Liver (tissue), 9 donors: Measurements from ENCODE around the gene TDP2. TPM values are rescaled to one million over a fixed set of nuclear protein-coding genes. Genes with fewer than 3 reads are reported as not detected.

Experiments used
- DNase-seq: peaks from one replicate; pipeline ENCODE4 v3.0.0-alpha.2; 2017; ENCODE audit warnings: low spot score
- H3K27ac ChIP-seq, 2 donors: one replicate each; pipeline ENCODE4 v1.7.0; 2013; ENCODE audit warnings: inconsistent platforms in 2 of 2, low read length in 2 of 2, control low read depth in 1 of 2, low read depth in 1 of 2, mild to moderate bottlenecking in 1 of 2
- H3K27me3 ChIP-seq, 4 donors: one replicate each; pipeline versions ENCODE4 v1.6.1 to v1.7.0; 2013; ENCODE audit warnings: low read length in 3 of 4, inconsistent platforms in 1 of 4, mild to moderate bottlenecking in 1 of 4, moderate library complexity in 1 of 4; ENCODE audit not compliant: control insufficient read depth in 4 of 4, insufficient read depth in 4 of 4
- H3K36me3 ChIP-seq, 4 donors: one replicate each; pipeline versions ENCODE4 v1.6.1 to v1.7.0; 2013; ENCODE audit warnings: low read length in 3 of 4, mild to moderate bottlenecking in 3 of 4, low read depth in 1 of 4, moderate library complexity in 1 of 4; ENCODE audit not compliant: control insufficient read depth in 4 of 4, insufficient read depth in 3 of 4
- H3K4me1 ChIP-seq, 4 donors: one replicate each; pipeline versions ENCODE4 v1.6.1 to v1.7.0; 2013; ENCODE audit warnings: low read length in 3 of 4, mild to moderate bottlenecking in 3 of 4, moderate library complexity in 1 of 4; ENCODE audit not compliant: control insufficient read depth in 4 of 4, insufficient read depth in 4 of 4
- H3K4me3 ChIP-seq, 3 donors: one replicate each; pipeline versions ENCODE4 v1.6.1 to v1.7.0; 2013; ENCODE audit warnings: low read length in 3 of 3, control low read depth in 1 of 3, low read depth in 1 of 3, mild to moderate bottlenecking in 1 of 3
- H3K9ac ChIP-seq, 2 donors: one replicate each; pipeline ENCODE4 v1.7.0; 2013; ENCODE audit warnings: low read length in 2 of 2, mild to moderate bottlenecking in 2 of 2, moderate library complexity in 2 of 2, control low read depth in 1 of 2, low read depth in 1 of 2
- H3K9me3 ChIP-seq, 4 donors: one replicate each; pipeline versions ENCODE4 v1.6.1 to v1.7.0; 2013; ENCODE audit warnings: low read length in 3 of 4; ENCODE audit not compliant: control insufficient read depth in 4 of 4
- EGR1 ChIP-seq, 2 donors: IDR thresholded peaks; 2 replicates each; pipeline ENCODE4 v1.6.1; 2016 to 2018; ENCODE audit warnings: antibody characterized with exemption in 2 of 2, low read depth in 2 of 2
- FOXA1 ChIP-seq: IDR thresholded peaks from 2 replicates; pipeline ENCODE4 v1.6.1; 2016; ENCODE audit warnings: antibody characterized with exemption
- FOXA2 ChIP-seq: IDR thresholded peaks from 2 replicates; pipeline ENCODE4 v1.6.1; 2016; ENCODE audit warnings: antibody characterized with exemption
- GABPA ChIP-seq, 2 donors: IDR thresholded peaks in 1 of 2; conservative IDR thresholded peaks in 1 of 2; 2 replicates each; pipeline ENCODE4 v1.6.1; 2016; ENCODE audit warnings: antibody characterized with exemption in 2 of 2, mild to moderate bottlenecking in 1 of 2, moderate library complexity in 1 of 2
- HNF4A ChIP-seq, 2 donors: conservative IDR thresholded peaks; 2 replicates each; pipeline ENCODE4 v1.6.1; 2016; ENCODE audit warnings: antibody characterized with exemption in 2 of 2, mild to moderate bottlenecking in 2 of 2
- HNF4G ChIP-seq: IDR thresholded peaks from 2 replicates; pipeline ENCODE4 v1.6.1; 2016; ENCODE audit warnings: antibody characterized with exemption
- JUND ChIP-seq, 2 donors: IDR thresholded peaks; 2 replicates each; pipeline ENCODE4 v1.6.1; 2016; ENCODE audit warnings: antibody characterized with exemption in 2 of 2
- NR2F2 ChIP-seq: IDR thresholded peaks from 2 replicates; pipeline ENCODE4 v1.6.1; 2016; ENCODE audit warnings: antibody characterized with exemption
- RAD21 ChIP-seq, 2 donors: IDR thresholded peaks; 2 replicates each; pipeline ENCODE4 v1.6.1; 2016; ENCODE audit warnings: antibody characterized with exemption in 2 of 2, mild to moderate bottlenecking in 2 of 2
- RXRA ChIP-seq, 2 donors: IDR thresholded peaks; 2 replicates each; pipeline ENCODE4 v1.6.1; 2017 to 2018; ENCODE audit warnings: antibody characterized with exemption in 2 of 2, mild to moderate bottlenecking in 1 of 2
- SP1 ChIP-seq: IDR thresholded peaks from 2 replicates; pipeline ENCODE4 v1.6.1; 2018; ENCODE audit warnings: antibody characterized with exemption, mild to moderate bottlenecking
- TAF1 ChIP-seq: conservative IDR thresholded peaks from 2 replicates; pipeline ENCODE4 v1.6.1; 2016; ENCODE audit warnings: antibody characterized with exemption, mild to moderate bottlenecking
- YY1 ChIP-seq: IDR thresholded peaks from 2 replicates; pipeline ENCODE4 v1.6.1; 2016; ENCODE audit warnings: antibody characterized with exemption, mild to moderate bottlenecking
- WGBS: extraction: QIAGEN DNeasy Blood & Tissue Kit; methylation state at CpG from one replicate; pipeline ENCODE4 v1.1.7; 2013; 5-methylcytosine and 5-hydroxymethylcytosine counted together
- polyA plus RNA-seq, 2 donors: library from polyadenylated mRNA; stranded (reverse) in 1 of 2; unstranded in 1 of 2; fragments of 200-250 nt in 1 of 2; fragments of >200 nt in 1 of 2; fragmentation: Nextera tagmentation in 1 of 2; extraction: Ambion mirVana in 1 of 2; gene quantifications; one replicate each; pipeline versions ENCODE4 v1.2.1 to v1.2.3, GENCODE V29; 2013 to 2015
- total RNA-seq, 2 donors: library from RNA; depleted of rRNA; stranded (reverse); fragments of >200 nt; gene quantifications; one replicate each; pipeline ENCODE4 v1.2.3, GENCODE V29; 2014
- TF ChIP-seq, protein P1 (sequence below): IDR thresholded peaks from 2 replicates; pipeline ENCODE4 v1.6.1; 2016; ENCODE audit warnings: antibody characterized with exemption
- TF ChIP-seq, protein P2 (sequence below): fragments of 150-350 bp; IDR thresholded peaks from 2 replicates; pipeline ENCODE4 v1.5.1; 2017; ENCODE audit warnings: improper control_type of control experiment, low read depth, low read length; ENCODE audit not compliant: missing input control
- TF ChIP-seq, protein P3 (sequence below): IDR thresholded peaks from 2 replicates; pipeline ENCODE4 v1.6.1; 2016; ENCODE audit warnings: antibody characterized with exemption
- TF ChIP-seq, protein P4 (sequence below): IDR thresholded peaks from 2 replicates; pipeline ENCODE4 v1.6.1; 2016; ENCODE audit warnings: antibody characterized with exemption
- TF ChIP-seq, protein P5 (sequence below): IDR thresholded peaks from 2 replicates; pipeline ENCODE4 v1.6.1; 2016; ENCODE audit warnings: antibody characterized with exemption, mild to moderate bottlenecking
- donor health status: healthy.
- donor health status: healthy.
- donor health status: healthy.
- donor health status: healthy.
- donor health status: healthy.

The TDP2 gene
- total and polyA plus RNA-seq, 4 donors: 16.5 to 24.3 (median 18.5) TPM

DNA sequence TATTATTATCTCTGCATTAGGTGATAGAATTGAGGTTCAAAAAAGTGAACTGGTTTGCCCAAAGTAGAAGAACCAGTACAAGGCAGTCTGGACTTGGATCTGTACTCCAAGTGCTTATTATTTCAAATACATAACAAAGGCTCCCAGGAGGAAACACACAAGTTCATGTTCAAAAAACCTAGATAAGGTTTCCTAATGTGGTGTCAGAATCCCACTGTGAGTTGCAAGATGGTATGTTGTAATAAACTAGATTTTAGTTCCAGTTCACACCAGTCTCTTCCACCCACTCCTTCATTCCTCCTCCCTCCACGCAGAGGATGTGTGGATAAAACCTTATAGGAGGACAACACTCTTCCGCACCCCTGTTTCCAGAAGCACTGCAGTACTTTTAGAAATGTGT, 63.5 kb downstream of the TDP2 start:
- Histone ChIP-seq H3K9ac (no peak overlapping the region), H3K4me1 (no peaks in the 10 kb centered on the region), H3K27me3 (no peaks in the 10 kb centered on the region), H3K4me3 (no peak overlapping the region), H3K9me3 (no peaks in the 10 kb centered on the region), H3K27ac (no peak overlapping the region), H3K36me3 (no peaks in the 10 kb centered on the region)
- no peak for DNase-seq
- TF ChIP-seq YY1 (no peak), NR2F2 (no peak), FOXA1 (no peak), GABPA (IDR thresholded peaks at IDR 0.05 in 1 of 2, conservative IDR thresholded peaks at IDR 0.05 in 1 of 2) (no peak), SP1 (no peak), RAD21 (IDR thresholded peaks at IDR 0.05) (no peak), HNF4G (no peak), RXRA (IDR thresholded peaks at IDR 0.05) (no peak), FOXA2 (no peak), HNF4A (conservative IDR thresholded peaks at IDR 0.05) (no peak), EGR1 (IDR thresholded peaks at IDR 0.05; ENCODE audit: low read depth in 2 of 2) (no peak), JUND (IDR thresholded peaks at IDR 0.05) (no peak), TAF1 (no peak)
- TF ChIP-seq, protein P1, sequence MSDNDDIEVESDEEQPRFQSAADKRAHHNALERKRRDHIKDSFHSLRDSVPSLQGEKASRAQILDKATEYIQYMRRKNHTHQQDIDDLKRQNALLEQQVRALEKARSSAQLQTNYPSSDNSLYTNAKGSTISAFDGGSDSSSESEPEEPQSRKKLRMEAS: no peak
- TF ChIP-seq, protein P2, sequence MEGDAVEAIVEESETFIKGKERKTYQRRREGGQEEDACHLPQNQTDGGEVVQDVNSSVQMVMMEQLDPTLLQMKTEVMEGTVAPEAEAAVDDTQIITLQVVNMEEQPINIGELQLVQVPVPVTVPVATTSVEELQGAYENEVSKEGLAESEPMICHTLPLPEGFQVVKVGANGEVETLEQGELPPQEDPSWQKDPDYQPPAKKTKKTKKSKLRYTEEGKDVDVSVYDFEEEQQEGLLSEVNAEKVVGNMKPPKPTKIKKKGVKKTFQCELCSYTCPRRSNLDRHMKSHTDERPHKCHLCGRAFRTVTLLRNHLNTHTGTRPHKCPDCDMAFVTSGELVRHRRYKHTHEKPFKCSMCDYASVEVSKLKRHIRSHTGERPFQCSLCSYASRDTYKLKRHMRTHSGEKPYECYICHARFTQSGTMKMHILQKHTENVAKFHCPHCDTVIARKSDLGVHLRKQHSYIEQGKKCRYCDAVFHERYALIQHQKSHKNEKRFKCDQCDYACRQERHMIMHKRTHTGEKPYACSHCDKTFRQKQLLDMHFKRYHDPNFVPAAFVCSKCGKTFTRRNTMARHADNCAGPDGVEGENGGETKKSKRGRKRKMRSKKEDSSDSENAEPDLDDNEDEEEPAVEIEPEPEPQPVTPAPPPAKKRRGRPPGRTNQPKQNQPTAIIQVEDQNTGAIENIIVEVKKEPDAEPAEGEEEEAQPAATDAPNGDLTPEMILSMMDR: no peak
- TF ChIP-seq, protein P3, sequence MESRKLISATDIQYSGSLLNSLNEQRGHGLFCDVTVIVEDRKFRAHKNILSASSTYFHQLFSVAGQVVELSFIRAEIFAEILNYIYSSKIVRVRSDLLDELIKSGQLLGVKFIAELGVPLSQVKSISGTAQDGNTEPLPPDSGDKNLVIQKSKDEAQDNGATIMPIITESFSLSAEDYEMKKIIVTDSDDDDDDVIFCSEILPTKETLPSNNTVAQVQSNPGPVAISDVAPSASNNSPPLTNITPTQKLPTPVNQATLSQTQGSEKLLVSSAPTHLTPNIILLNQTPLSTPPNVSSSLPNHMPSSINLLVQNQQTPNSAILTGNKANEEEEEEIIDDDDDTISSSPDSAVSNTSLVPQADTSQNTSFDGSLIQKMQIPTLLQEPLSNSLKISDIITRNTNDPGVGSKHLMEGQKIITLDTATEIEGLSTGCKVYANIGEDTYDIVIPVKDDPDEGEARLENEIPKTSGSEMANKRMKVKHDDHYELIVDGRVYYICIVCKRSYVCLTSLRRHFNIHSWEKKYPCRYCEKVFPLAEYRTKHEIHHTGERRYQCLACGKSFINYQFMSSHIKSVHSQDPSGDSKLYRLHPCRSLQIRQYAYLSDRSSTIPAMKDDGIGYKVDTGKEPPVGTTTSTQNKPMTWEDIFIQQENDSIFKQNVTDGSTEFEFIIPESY: no peak
- TF ChIP-seq, protein P4, sequence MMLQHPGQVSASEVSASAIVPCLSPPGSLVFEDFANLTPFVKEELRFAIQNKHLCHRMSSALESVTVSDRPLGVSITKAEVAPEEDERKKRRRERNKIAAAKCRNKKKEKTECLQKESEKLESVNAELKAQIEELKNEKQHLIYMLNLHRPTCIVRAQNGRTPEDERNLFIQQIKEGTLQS: no peak
- TF ChIP-seq, protein P5, sequence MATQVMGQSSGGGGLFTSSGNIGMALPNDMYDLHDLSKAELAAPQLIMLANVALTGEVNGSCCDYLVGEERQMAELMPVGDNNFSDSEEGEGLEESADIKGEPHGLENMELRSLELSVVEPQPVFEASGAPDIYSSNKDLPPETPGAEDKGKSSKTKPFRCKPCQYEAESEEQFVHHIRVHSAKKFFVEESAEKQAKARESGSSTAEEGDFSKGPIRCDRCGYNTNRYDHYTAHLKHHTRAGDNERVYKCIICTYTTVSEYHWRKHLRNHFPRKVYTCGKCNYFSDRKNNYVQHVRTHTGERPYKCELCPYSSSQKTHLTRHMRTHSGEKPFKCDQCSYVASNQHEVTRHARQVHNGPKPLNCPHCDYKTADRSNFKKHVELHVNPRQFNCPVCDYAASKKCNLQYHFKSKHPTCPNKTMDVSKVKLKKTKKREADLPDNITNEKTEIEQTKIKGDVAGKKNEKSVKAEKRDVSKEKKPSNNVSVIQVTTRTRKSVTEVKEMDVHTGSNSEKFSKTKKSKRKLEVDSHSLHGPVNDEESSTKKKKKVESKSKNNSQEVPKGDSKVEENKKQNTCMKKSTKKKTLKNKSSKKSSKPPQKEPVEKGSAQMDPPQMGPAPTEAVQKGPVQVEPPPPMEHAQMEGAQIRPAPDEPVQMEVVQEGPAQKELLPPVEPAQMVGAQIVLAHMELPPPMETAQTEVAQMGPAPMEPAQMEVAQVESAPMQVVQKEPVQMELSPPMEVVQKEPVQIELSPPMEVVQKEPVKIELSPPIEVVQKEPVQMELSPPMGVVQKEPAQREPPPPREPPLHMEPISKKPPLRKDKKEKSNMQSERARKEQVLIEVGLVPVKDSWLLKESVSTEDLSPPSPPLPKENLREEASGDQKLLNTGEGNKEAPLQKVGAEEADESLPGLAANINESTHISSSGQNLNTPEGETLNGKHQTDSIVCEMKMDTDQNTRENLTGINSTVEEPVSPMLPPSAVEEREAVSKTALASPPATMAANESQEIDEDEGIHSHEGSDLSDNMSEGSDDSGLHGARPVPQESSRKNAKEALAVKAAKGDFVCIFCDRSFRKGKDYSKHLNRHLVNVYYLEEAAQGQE: no peak
- WGBS: 96% methylated on average over 2 of the region's 2 CpGs
